ENCODE results near the gene SNX5. TPM values are rescaled to one million over a fixed set of nuclear protein-coding genes. Genes with fewer than 3 reads are reported as not detected.

The SNX5 gene
- total and polyA plus RNA-seq, 2 of the 13 experiments (the other 11 are each of a cell fraction or from before 2014, with no cell fraction given) = 664 to 1,040 TPM

DNA sequence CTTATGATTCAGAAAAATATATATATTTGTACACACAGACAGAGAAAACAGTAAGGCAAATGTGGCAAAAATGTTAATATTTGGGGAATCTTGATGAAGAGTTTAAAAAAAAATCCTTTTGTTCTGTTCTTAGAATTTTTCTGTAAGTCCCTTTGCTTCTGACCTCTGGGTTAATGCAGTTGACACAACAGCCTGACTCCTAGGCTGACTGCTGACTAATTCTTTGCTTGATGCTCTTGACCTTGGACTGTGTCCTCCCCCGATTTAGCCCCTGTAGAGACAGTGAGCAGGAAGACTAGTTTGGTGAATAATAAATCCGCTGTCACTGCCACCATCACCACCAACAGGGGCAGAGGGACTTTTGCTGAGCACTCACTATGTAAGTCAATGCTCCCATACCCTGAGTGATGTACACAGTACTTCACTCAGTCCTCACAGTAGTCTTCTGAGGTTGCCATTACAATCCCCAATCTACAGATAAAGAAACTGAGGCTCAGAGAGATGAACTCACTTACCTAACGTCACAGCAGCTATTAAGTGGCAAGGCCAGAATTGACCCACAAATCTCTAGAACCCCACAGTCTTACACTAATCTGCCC, 71.7 kb downstream of the SNX5 start (continued):
- peak; percentile 89 for TF ChIP-seq ZNF644 (CRISPR knock-in tag; IDR thresholded peaks at IDR 0.05; ENCODE audit: low read depth)
- TF ChIP-seq, protein P1, sequence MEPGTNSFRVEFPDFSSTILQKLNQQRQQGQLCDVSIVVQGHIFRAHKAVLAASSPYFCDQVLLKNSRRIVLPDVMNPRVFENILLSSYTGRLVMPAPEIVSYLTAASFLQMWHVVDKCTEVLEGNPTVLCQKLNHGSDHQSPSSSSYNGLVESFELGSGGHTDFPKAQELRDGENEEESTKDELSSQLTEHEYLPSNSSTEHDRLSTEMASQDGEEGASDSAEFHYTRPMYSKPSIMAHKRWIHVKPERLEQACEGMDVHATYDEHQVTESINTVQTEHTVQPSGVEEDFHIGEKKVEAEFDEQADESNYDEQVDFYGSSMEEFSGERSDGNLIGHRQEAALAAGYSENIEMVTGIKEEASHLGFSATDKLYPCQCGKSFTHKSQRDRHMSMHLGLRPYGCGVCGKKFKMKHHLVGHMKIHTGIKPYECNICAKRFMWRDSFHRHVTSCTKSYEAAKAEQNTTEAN (CRISPR knock-in tag; conservative IDR thresholded peaks at IDR 0.05) = peak; percentile 89
- TF ChIP-seq ZNF496 (CRISPR knock-in tag; IDR thresholded peaks at IDR 0.05; ENCODE audit: insufficient replicate concordance) = no peak
- 0 out of 2 replicates have a peak, but pooled peaks have one; percentile 15 for TF ChIP-seq ZFP36L1 (CRISPR knock-in tag; IDR thresholded peaks at IDR 0.05)
- no peak for TF ChIP-seq ZNF10 (CRISPR knock-in tag; IDR thresholded peaks at IDR 0.05; ENCODE audit: borderline replicate concordance, low read depth)
- TF ChIP-seq ZNF224 (CRISPR knock-in tag; IDR thresholded peaks at IDR 0.05) = no peak
- peak; percentile 84 for TF ChIP-seq CREM (IDR thresholded peaks at IDR 0.05)
- TF ChIP-seq CREM (CRISPR knock-in tag; IDR thresholded peaks at IDR 0.05) = no peak
- TF ChIP-seq, protein P2, sequence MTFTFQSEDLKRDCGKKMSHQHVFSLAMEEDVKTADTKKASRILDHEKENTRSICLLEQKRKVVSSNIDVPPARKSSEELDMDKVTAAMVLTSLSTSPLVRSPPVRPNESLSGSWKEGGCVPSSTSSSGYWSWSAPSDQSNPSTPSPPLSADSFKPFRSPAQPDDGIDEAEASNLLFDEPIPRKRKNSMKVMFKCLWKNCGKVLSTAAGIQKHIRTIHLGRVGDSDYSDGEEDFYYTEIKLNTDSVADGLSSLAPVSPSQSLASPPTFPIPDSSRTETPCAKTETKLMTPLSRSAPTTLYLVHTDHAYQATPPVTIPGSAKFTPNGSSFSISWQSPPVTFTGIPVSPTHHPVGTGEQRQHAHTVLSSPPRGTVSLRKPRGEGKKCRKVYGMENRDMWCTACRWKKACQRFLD (CRISPR knock-in tag; IDR thresholded peaks at IDR 0.05; ENCODE audit: borderline replicate concordance) = no peak
- no peak; the same call in 1 of the 2 replicates for TF ChIP-seq ATF1 (CRISPR knock-in tag; IDR thresholded peaks at IDR 0.05)
- TF ChIP-seq ZNF616 (CRISPR knock-in tag; IDR thresholded peaks at IDR 0.05; ENCODE audit: low read depth) = 0 out of 2 replicates have a peak, but pooled peaks have one; percentile 24
- TF ChIP-seq RXRB (CRISPR knock-in tag; IDR thresholded peaks at IDR 0.05; ENCODE audit: borderline replicate concordance) = peak; percentile 99
- TF ChIP-seq, protein P3, sequence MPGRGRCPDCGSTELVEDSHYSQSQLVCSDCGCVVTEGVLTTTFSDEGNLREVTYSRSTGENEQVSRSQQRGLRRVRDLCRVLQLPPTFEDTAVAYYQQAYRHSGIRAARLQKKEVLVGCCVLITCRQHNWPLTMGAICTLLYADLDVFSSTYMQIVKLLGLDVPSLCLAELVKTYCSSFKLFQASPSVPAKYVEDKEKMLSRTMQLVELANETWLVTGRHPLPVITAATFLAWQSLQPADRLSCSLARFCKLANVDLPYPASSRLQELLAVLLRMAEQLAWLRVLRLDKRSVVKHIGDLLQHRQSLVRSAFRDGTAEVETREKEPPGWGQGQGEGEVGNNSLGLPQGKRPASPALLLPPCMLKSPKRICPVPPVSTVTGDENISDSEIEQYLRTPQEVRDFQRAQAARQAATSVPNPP (CRISPR knock-in tag; IDR thresholded peaks at IDR 0.05) = no peak
- TF ChIP-seq, protein P4, sequence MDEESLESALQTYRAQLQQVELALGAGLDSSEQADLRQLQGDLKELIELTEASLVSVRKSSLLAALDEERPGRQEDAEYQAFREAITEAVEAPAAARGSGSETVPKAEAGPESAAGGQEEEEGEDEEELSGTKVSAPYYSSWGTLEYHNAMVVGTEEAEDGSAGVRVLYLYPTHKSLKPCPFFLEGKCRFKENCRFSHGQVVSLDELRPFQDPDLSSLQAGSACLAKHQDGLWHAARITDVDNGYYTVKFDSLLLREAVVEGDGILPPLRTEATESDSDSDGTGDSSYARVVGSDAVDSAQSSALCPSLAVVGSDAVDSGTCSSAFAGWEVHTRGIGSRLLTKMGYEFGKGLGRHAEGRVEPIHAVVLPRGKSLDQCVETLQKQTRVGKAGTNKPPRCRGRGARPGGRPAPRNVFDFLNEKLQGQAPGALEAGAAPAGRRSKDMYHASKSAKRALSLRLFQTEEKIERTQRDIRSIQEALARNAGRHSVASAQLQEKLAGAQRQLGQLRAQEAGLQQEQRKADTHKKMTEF (CRISPR knock-in tag; IDR thresholded peaks at IDR 0.05) = peak; percentile 95
- TF ChIP-seq ONECUT2 (CRISPR knock-in tag; IDR thresholded peaks at IDR 0.05) = no peak
- no peak for TF ChIP-seq NBN (conservative IDR thresholded peaks at IDR 0.05)
- peak; percentile 63; the same call in 1 of the 2 replicates for TF ChIP-seq ZNF335 (CRISPR knock-in tag; IDR thresholded peaks at IDR 0.05)
- TF ChIP-seq PCBP1 (IDR thresholded peaks at IDR 0.05; ENCODE audit: borderline replicate concordance, low read depth, low read length) = no peak
- 0 out of 2 replicates have a peak, but pooled peaks have one; percentile 43 for TF ChIP-seq STAT5B (CRISPR knock-in tag; IDR thresholded peaks at IDR 0.05)
- TF ChIP-seq REXO4 (CRISPR knock-in tag; IDR thresholded peaks at IDR 0.05; ENCODE audit: borderline replicate concordance) = no peak
- peak; percentile 90; the same call in 1 of the 2 replicates for TF ChIP-seq ZKSCAN8 (CRISPR knock-in tag; IDR thresholded peaks at IDR 0.05; ENCODE audit: borderline replicate concordance)
- peak; percentile 54; the same call in 1 of the 2 replicates for TF ChIP-seq ZNF564 (CRISPR knock-in tag; IDR thresholded peaks at IDR 0.05)
- no peak for TF ChIP-seq ZFP41 (CRISPR knock-in tag; IDR thresholded peaks at IDR 0.05; ENCODE audit: borderline replicate concordance)
- peak; percentile 93 for TF ChIP-seq ELF3 (CRISPR knock-in tag; IDR thresholded peaks at IDR 0.05)
- TF ChIP-seq HOXD1 (CRISPR knock-in tag; IDR thresholded peaks at IDR 0.05) = peak; percentile 54; the same call in 1 of the 2 replicates
- TF ChIP-seq RAD21 (CRISPR knock-in tag; IDR thresholded peaks at IDR 0.05) = peak; percentile 56; the same call in 1 of the 2 replicates
